Measurements from ENCODE around the gene GPR171.
"Not testable (repeated sequence)": the region's sequence is repeated elsewhere in the genome, so short reads cannot be mapped to it uniquely, and the experiment has no call there.

GPR171 gene, protein sequence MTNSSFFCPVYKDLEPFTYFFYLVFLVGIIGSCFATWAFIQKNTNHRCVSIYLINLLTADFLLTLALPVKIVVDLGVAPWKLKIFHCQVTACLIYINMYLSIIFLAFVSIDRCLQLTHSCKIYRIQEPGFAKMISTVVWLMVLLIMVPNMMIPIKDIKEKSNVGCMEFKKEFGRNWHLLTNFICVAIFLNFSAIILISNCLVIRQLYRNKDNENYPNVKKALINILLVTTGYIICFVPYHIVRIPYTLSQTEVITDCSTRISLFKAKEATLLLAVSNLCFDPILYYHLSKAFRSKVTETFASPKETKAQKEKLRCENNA

DNA sequence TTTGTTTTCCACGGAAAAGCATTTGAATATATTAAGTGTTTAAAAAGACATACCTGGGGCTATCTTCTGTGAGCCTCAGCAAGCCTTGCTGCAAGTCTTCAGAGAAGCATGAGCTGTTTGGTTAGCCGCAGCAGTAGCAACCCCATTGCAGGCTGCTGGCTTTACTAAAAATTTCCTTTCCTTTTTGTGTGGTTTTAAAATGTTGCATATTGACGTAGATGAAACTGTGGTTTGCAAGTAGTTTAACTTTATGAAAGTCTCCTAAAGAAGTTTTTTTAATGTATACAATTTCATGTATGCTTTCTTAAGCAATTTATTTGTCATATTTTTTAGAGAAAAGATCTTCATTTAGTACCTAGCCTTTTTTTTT lies at the start of gene GPR171:
Gene GPR171 (minus strand): TSS at position 166 of the 370 bp plus-strand sequence. CDS start 3,830 bp downstream, outside the sequence.
- in situ Hi-C loops (cut with MboI; ENCODE audit: low sequenced_read_pairs): no loop called here

DNA sequence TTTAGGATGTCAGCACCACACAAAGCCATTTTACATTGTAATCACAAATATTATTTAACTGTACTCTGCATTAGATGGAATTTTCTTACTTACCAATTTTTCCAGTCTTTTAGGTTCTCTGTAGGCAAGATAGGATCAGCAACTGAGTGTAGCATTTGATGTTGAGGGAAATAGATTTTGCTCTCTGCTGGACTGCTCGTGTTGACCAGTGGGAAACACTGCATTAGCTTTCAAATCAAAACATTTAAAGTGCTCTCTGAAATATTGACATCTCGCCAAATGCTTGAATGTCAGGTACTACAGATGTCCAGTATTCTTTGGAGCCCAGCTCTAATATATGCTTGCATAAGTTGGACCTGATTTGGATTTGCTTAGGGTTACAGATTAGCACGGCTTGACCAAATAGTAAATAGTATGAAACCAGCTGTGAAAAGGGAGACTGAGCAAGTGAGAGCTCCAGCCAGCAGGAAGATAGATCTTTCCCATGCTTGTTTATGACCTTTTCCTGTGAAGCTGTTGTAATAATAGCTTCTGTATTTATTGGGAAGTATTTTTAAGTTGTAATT lies 45.8 kb upstream of the GPR171 start:
- in situ Hi-C loops (cut with MboI; ENCODE audit: low sequenced_read_pairs): no loop called here

DNA sequence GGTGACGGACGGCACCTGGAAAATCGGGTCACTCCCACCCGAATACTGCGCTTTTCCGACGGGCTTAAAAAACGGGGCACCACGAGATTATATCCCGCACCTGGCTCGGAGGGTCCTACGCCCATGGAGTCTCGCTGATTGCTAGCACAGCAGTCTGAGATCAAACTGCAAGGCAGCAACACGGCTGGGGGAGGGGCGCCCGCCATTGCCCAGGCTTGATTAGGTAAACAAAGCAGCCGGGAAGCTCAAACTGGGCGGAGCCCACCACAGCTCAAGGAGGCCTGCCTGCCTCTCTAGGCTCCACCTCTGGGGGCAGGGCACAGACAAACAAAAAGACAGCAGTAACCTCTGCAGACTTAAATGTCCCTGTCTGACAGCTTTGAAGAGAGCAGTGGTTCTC lies 39.0 kb upstream of the GPR171 start:
- in situ Hi-C loops (cut with MboI; ENCODE audit: low sequenced_read_pairs): not testable (repeated sequence)

DNA sequence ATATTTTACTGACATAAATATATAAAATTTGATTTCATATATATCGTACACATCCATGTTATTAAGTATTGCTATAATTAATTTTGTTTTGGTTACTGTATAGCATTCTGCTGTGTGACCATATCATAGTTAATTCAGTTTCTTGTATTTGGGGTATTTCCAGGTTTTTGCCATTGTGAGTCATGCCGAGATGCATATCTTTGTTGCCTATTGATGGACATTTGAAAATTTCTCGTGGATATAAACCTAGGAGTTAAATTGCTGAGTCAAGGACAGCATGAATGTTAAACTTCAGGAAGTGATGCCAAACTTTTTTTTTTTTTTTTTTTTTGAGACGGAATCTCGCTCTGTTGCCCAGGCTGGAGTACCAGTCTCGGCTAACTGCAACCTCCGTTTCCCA lies 33.7 kb upstream of the GPR171 start:
- in situ Hi-C loops (cut with MboI; ENCODE audit: low sequenced_read_pairs): no loop called here

DNA sequence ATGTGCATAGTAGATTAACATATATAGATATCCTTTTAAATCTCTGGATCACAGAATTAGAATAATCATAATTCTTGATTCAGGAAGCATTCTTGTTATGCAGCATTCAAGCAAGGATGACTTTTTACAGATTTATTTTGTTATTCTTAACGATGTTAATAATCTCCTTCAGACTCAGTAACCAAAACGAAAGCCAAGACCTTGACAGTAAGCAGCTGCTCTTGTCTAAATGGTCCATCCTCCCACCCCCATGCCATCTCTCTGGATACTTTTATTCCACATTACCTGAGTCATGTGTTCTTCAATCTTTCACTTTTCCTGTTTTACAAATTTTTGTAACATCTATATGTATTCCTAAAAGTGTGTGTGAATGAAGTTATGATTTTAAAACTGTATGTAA lies 33.3 kb upstream of the GPR171 start:
- in situ Hi-C loops (cut with MboI; ENCODE audit: low sequenced_read_pairs): no loop called here

DNA sequence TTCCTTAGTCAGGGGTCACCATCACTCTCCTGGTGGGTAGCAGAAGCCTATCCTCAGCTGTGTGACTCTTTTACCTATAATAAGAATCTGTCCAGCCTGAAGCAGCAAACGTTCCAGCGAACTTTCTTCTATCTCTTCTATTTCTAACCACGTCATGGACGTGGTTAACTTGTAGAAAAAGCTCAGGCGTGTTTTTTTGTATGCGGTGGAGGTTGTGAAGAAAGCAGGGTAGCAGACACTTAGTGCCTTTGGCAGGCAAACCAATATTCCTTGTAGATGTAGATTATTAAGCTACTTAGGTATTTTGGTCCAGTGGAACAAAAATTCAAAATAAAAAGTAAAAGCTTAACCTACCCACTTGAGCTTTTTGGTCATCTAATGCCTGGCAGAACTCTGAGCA lies 31.8 kb upstream of the GPR171 start:
- in situ Hi-C loops (cut with MboI; ENCODE audit: low sequenced_read_pairs): no loop called here

DNA sequence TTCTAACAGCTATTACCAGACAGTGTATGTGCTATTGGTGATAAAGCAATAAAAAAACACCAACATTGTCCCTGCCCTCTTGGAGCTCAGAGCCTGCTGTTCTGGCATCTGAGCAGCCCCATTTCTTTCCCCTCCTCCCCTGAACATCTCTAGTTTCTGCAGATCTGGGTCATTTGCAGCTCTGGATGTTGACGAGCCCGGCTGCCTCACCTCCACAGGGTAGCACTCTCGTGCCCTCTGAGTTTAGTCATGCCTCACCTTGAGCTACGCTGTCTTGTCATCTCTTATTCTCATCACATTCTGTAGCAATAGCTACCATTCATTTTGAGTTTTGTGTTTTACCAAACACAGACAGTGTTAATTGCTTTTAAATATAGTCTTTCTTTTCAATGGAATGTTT lies 30.0 kb upstream of the GPR171 start:
- in situ Hi-C loops (cut with MboI; ENCODE audit: low sequenced_read_pairs): no loop called here

DNA sequence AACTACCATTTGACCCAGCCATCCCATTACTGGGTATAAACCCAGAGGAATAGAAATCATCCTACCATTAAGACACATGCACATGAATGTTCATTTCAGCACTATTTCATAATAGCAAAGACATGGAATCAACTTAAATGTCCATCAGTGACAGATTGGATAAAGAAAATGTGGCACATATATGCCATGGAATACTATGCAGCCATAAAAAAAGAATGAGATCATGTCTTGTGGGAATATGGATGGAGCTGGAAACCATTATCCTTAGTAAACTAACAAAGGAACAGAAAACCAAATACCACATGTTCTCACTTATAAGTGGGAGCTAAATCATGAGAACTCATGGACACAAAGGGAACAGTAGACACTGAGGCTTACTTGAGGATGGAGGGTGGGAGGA lies 29.4 kb upstream of the GPR171 start:
- in situ Hi-C loops (cut with MboI; ENCODE audit: low sequenced_read_pairs): not testable (repeated sequence)

DNA sequence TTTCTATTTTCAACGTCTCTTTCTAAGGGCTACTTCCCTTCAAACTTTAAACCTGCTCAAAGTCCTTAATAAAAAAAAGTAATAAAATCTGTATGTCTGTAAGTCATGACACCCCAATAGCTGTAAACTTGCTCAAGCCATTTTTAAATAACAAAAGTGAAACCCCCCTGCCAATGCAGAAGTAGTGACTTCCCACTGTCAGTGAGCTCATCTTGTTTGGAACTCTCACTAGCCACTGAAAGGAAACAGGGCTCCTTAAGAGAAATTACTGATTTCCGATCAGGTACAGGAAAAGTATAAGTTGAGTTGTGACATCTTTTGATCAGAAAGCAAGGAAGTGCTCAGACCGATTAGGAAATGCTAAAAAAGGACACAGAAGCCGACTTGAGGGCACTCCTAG lies 27.6 kb upstream of the GPR171 start:
- in situ Hi-C loops (cut with MboI; ENCODE audit: low sequenced_read_pairs): no loop called here

DNA sequence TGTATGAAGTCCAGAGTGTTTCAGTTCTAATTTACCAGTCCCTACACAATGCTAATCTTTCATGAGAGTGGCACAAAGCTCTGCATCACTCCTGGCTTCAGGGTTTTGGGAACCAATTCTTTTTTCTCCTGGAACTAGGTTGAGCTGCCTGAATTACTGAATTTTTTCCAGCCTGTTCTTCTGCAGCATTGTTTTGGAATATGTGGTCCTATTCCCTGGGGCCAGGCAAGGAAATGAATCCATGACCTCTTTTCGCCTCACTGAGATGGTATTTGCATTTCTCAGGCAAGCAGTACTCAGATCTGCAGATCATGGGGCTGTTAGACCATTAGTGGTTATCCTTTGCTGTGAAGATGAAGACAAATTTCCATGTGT lies 25.6 kb upstream of the GPR171 start:
- in situ Hi-C loops (cut with MboI; ENCODE audit: low sequenced_read_pairs): loop anchor here (5.0 to 10.0 kb wide), 2 partner anchors 49 to 64 kb away; partner anchors contain the start of gene P2RY14

DNA sequence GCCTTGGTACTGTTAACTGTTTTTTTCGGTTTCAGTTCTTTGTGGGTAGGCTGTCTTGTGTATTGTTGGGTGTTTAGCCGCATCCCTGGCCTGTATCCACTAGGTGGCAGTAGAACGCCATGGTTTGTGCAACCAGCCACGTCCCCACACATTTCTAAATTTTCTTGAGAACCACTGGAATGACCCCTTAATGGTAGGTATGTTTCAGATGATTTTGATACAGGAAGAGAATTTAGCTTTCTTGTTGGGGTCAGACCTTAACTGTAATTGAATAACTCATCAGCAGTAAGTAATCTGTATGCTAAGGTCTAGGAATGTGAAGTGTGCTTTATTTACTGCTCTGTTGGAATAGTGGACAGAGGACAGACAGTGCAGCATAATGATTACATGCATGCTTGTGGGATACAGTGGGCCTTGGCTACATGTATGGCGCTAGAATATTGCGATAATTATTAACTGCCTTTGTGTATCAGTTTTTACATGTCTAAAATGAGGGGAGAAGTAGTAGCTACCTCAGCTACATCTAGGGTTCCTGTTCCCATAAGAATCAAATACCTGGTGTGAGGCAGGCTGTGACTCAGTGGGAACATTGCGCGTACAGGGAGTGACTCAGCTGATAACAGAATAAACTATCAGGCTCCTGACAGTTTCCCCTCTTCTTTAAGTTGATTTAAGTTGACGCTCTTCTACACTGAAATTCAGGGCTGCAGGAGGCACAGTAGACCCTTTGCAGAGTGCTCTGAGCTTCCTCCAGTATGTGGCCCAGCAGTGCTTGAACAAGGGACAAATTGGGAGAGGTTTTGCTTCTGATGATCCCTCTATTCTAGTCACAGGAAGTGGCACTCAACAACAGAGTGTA lies 25.0 kb upstream of the GPR171 start:
- in situ Hi-C loops (cut with MboI; ENCODE audit: low sequenced_read_pairs): loop anchor here (5.0 to 10.0 kb wide), 2 partner anchors 49 to 63 kb away; partner anchors contain the start of gene P2RY14

DNA sequence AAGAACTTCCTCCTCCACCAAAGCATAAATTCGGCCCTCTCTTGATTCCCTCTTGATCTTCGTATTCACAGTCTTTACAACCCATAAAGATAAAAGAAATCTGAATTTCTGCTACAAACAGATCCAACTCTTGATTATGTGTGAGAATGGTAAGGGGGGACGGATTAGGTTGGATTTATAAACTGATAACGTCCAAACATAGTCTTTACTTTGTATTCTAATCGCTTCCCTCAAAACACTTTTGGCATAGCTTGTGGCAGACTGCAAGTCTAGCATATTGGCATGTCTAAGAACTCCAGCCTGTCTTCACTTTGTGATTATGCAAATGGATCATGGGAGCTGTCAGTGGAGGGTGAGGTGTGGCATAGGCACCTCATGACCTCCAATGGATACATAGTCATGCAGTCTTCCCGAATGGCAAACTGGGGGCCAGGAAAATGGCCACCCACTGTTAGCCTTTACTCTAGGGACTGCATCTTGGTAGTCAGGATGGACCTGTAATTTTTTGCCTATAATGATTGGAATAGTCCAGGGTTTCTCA lies 24.3 kb upstream of the GPR171 start:
- in situ Hi-C loops (cut with MboI; ENCODE audit: low sequenced_read_pairs): loop anchor here (5.0 to 10.0 kb wide), 2 partner anchors 50 to 63 kb away; partner anchors contain the start of gene P2RY14

DNA sequence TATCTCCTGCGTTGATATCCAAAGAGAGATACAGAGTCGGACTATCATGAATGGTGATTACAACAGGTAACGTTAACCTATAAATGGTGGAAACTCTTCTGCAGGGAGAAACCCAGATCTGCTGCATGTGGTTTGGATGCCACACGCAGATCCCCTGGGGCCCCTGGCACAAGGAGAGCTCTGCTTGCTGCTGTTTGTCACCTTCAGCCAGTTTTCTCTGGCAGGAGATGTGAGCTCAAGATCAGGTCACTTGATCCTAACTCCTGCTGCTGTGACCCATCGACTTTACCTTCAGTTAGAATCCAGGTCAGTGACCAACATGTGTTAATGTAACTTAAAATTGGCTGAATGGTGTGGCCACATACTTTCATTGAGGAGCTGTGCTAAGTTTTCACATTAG lies 23.8 kb upstream of the GPR171 start:
- in situ Hi-C loops (cut with MboI; ENCODE audit: low sequenced_read_pairs): loop anchor here (5.0 to 10.0 kb wide), 2 partner anchors 50 to 62 kb away; partner anchors contain the start of gene P2RY14

DNA sequence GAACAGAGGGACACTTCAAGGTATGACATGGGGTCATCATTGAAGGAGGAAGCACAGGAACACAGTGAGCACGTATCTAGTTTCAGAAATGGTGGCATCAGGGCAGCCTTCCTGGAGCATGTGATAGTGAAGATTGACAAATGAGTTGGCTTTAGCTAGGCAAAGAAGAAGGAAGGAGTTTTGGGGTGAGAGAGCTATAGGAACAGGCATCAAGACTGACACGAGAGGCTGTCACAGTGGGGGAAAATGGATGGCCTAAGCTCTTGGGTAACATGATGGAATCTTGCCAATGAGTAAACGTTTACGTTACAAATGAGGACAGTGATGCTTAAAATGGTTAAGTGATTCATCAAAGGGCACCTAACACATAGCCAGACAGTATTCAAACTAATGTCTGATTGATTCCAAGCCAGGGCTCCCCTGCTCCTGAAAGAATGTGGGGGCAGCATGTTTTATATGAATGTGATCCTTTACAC lies 23.1 kb upstream of the GPR171 start:
- in situ Hi-C loops (cut with MboI; ENCODE audit: low sequenced_read_pairs): loop anchor here (5.0 to 10.0 kb wide), 2 partner anchors 51 to 61 kb away; partner anchors contain the start of gene P2RY14

DNA sequence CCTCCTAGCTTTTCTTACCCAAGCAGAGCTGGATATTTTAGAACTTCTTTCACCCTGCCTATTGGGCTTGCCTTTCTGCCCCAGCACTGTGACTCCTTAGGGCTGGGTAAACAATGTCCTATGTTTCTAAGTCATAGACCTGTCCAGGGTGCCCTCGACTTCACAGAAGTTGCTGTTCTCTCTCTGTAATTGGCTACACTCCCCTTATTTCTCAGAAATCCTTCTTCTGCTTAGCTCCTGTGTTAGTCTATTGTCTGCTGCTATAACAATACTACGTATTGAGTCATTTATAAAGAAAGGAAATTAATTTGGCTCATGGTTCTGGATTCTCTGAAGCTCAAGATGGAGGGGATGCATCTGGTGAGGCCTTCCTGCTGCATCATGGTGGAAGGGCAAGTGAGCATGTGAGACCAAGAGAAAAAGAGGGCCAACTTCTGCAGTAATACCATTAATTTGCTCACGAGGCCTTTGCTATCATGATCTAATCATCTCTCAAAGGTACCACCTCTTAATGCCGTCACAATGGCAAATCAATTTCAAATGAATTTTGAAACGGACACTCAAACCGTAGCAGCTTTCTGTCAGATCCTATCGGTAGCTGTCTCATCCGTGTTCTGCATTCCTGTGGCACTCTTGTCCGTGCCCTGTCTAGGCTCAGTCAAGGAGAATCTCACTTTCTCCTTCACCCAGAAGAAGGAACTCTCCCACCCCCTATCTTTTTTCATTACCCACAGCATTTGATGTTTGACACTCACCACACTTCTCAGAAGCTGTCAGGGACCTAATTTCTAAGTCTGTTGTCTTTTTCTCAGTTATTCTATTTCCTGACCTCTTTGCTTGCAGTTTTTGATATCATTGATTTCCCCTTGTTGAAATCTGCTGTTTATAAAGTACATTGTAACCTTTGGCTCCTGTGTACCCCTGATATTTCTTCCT lies 22.3 kb upstream of the GPR171 start:
- in situ Hi-C loops (cut with MboI; ENCODE audit: low sequenced_read_pairs): loop anchor here (5.0 to 10.0 kb wide), 2 partner anchors 52 to 61 kb away; partner anchors contain the start of gene P2RY14

DNA sequence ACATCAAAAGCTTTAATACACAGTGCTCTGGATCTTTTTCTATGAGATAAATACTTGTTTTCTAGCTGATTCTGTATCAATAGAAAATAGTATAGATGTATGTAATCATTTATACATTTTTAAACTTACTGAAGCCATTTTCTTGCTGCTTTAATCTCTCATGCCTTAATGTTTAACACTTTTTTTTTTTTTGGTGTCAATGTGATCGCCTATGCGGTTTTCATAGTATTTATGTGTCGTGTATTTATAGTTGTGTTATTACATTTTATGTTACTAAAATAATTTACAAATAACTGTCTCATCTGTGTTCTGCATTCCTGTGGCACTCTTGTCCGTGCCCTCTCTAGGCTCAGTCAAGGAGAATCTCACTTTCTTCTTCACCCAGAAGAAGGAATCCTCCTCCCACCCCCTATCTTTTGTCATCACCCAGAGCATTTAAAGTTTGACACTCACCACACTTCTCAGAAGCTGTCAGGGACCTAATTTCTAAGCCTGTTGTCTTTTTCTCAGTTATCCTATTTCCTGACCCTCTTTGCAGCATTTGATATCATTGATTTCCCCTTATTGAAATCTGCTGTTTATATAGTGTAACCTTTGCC lies 21.4 kb upstream of the GPR171 start:
- in situ Hi-C loops (cut with MboI; ENCODE audit: low sequenced_read_pairs): loop anchor here (10.0 kb wide), 1 partner anchor 60 kb away; no protein-coding TSS in a partner anchor

DNA sequence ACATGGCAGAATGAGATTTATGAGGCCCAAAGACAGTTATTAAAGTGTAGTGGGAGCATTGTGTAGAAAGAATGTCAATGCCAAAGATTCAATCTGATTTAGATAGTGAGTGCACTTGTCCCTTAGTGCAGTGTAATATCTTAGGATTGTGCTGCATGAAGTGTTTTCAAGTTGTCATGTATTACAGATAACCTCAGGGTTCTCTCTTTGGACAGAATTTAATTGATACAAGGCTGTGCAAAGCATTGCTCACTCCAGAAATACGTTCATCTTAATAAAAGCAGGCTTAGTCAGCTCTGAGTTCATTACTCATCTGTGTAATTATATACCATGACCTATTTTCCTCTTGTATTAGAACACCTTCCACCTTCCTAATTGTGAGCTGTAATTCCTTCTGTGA lies 16.0 kb upstream of the GPR171 start:
- in situ Hi-C loops (cut with MboI; ENCODE audit: low sequenced_read_pairs): no loop called here

DNA sequence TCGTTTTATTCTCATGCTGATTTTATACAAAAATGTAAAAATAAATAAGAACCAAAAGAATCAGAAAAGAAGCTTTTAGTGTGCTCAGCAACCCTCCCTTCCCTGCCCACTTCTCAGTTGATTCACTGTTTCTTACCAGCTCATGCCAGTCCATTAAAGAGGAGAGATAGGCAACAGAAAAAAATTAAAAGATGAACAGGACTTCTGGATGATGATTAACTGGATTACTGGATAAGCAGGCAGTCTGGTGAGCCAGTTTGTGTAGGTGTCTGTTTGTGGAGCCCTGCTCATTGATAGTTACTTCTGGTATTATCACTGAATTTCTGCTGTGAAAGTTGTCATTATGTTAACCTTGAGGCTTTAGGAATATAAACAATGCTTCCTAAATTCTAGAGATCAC lies 15.1 kb upstream of the GPR171 start:
- in situ Hi-C loops (cut with MboI; ENCODE audit: low sequenced_read_pairs): no loop called here

All from HL-60/S4 treated with retinoic acid at 250 ng/mL for 4 days and 3 days (cell line).